SK-N-SH (cell line): ENCODE measurements around the gene DNAJC5. TPM values are rescaled to one million over a fixed set of nuclear protein-coding genes. Genes with fewer than 3 reads are reported as not detected.

Experiments
- CTCF ChIA-PET: fragments of 300-600, 350-600 bp; formaldehyde crosslinking; extraction: SDS; loops from one replicate; lab custom pipeline; 2021; lab: Yijun Ruan, JAX
- POLR2A ChIA-PET: fragments of 350-600 bp; sonication (Branson Sonifier 250); formaldehyde crosslinking; extraction: SDS; loops from one replicate; lab custom pipeline; 2020; ENCODE audit warnings: antibody characterized with exemption, inconsistent platforms; lab: Yijun Ruan, JAX
- DNase-seq: peaks from one replicate; pipeline ENCODE4 v3.0.0; 2012
- H2AFZ ChIP-seq: fragments of 200-600 bp; sonication (generic); 2 replicates; pipeline ENCODE4 v1.8.1; 2016; ENCODE audit warnings: antibody characterized with exemption, mild to moderate bottlenecking, low read depth
- H3F3A ChIP-seq: fragments of 200-600 bp; sonication (generic); replicated peaks from 2 replicates; pipeline ENCODE3; 2016; ENCODE audit warnings: antibody characterized with exemption, mild to moderate bottlenecking; ENCODE audit not compliant: insufficient read depth
- H3K27ac ChIP-seq, 2 experiments: fragments of 200-500 bp in 1 of 2; fragments of 200-600 bp in 1 of 2; sonication (Bioruptor generic) in 1 of 2; sonication (generic), shearing (Covaris generic) in 1 of 2; 2 replicates each; pipeline versions ENCODE4 v1.5.1 to v1.6.1; 2014 to 2016; ENCODE audit warnings: low read depth in 2 of 2, inconsistent platforms in 1 of 2, low read length in 1 of 2, mild to moderate bottlenecking in 1 of 2, mixed read lengths in 1 of 2
- H3K27me3 ChIP-seq: fragments of 200-600 bp; sonication (generic), shearing (Covaris generic); 2 replicates; pipeline ENCODE4 v1.6.1; 2016; ENCODE audit warnings: mixed run types; ENCODE audit not compliant: insufficient read depth
- H3K36me3 ChIP-seq, 2 experiments: fragments of 200-500 bp in 1 of 2; fragments of 200-600 bp in 1 of 2; sonication (Bioruptor generic) in 1 of 2; sonication (generic) in 1 of 2; replicated peaks in 1 of 2; 2 replicates each; pipeline versions ENCODE3 to v1.5.1; 2014 to 2016; ENCODE audit warnings: low read length in 1 of 2, mild to moderate bottlenecking in 1 of 2; ENCODE audit not compliant: insufficient read depth in 2 of 2, control insufficient read depth in 1 of 2
- H3K4me1 ChIP-seq, 2 experiments: fragments of 200-500 bp in 1 of 2; fragments of 200-600 bp in 1 of 2; sonication (Bioruptor generic) in 1 of 2; sonication (generic), shearing (Covaris generic) in 1 of 2; 2 replicates each; pipeline versions ENCODE4 v1.5.1 to v1.6.1; 2014 to 2016; ENCODE audit warnings: low read depth in 1 of 2, low read length in 1 of 2, mixed run types in 1 of 2; ENCODE audit not compliant: insufficient read depth in 2 of 2, control insufficient read depth in 1 of 2
- H3K4me2 ChIP-seq: fragments of 200-600 bp; sonication (generic), shearing (Covaris generic); 2 replicates; pipeline ENCODE4 v1.6.1; 2017; ENCODE audit warnings: mixed run types
- H3K4me3 ChIP-seq, 2 experiments: fragments of 200-500 bp in 1 of 2; fragments of 200-600 bp in 1 of 2; sonication (Bioruptor generic) in 1 of 2; sonication (generic), shearing (Covaris generic) in 1 of 2; 2 replicates each; pipeline versions ENCODE4 v1.5.1 to v1.8.1; 2014 to 2016; ENCODE audit warnings: low read depth in 2 of 2, inconsistent platforms in 1 of 2, low read length in 1 of 2, mild to moderate bottlenecking in 1 of 2, mixed read lengths in 1 of 2, moderate library complexity in 1 of 2
- H3K79me2 ChIP-seq: fragments of 200-600 bp; sonication (generic); 2 replicates; pipeline ENCODE4 v1.8.1; 2017; ENCODE audit warnings: mild to moderate bottlenecking; ENCODE audit not compliant: insufficient read depth
- H3K9ac ChIP-seq: fragments of 200-600 bp; sonication (generic); 2 replicates; pipeline ENCODE4 v1.6.1; 2017; ENCODE audit warnings: mixed run types
- H3K9me2 ChIP-seq: fragments of 200-600 bp; sonication (generic); 2 replicates; pipeline ENCODE4 v1.6.1; 2017; ENCODE audit warnings: mixed run types
- H3K9me3 ChIP-seq: fragments of 200-600 bp; sonication (generic); 2 replicates; pipeline ENCODE4 v1.6.1; 2017; ENCODE audit warnings: mixed run types, mild to moderate bottlenecking, moderate library complexity
- H4K20me1 ChIP-seq: fragments of 200-600 bp; sonication (generic); 2 replicates; pipeline ENCODE4 v1.6.1; 2017; ENCODE audit warnings: mild to moderate bottlenecking, mixed run types; ENCODE audit not compliant: insufficient read depth
- CHD2 ChIP-seq: fragments of 150-350 bp; IDR thresholded peaks from 2 replicates; pipeline ENCODE4 v1.6.1; 2018; ENCODE audit warnings: low read length; ENCODE audit not compliant: partially characterized antibody
- ELF1 ChIP-seq: IDR thresholded peaks from 2 replicates; pipeline ENCODE4 v1.4.0; 2012
- EP300 ChIP-seq, 2 experiments: IDR thresholded peaks; 2 replicates each; pipeline versions ENCODE4 v1.4.0 to v1.6.1; 2012; ENCODE audit warnings: borderline replicate concordance in 1 of 2, low read depth in 1 of 2, low read length in 1 of 2
- FOSL2 ChIP-seq: IDR thresholded peaks from 2 replicates; pipeline ENCODE4 v1.4.0; 2012; ENCODE audit warnings: low read depth, mild to moderate bottlenecking, moderate library complexity, borderline replicate concordance
- FOXJ3 ChIP-seq: sonication (generic); formaldehyde crosslinking; IDR thresholded peaks from 2 replicates; pipeline ENCODE4 v1.5.1; 2020; ENCODE audit warnings: mild to moderate bottlenecking, missing genetic modification reagents
- FOXM1 ChIP-seq: IDR thresholded peaks from 2 replicates; pipeline ENCODE4 v1.4.0; 2012; ENCODE audit warnings: low read depth, mild to moderate bottlenecking
- GATA2 ChIP-seq: sonication (generic); formaldehyde crosslinking; IDR thresholded peaks from 2 replicates; pipeline ENCODE4 v1.5.0; 2020; ENCODE audit warnings: mild to moderate bottlenecking, missing genetic modification reagents
- MXI1 ChIP-seq: IDR thresholded peaks from 2 replicates; pipeline ENCODE4 v1.6.1; 2012; ENCODE audit warnings: mild to moderate bottlenecking, low read depth, low read length, improper control_type of control experiment
- POLR2AphosphoS5 ChIP-seq: IDR thresholded peaks from 2 replicates; pipeline ENCODE4 v1.6.1; 2012; ENCODE audit warnings: low read depth, low read length
- RAD21 ChIP-seq: IDR thresholded peaks from 2 replicates; pipeline ENCODE4 v1.6.1; 2012; ENCODE audit warnings: mild to moderate bottlenecking, low read length
- RCOR1 ChIP-seq: fragments of 150-350 bp; IDR thresholded peaks from 2 replicates; pipeline ENCODE4 v1.6.1; 2017; ENCODE audit warnings: antibody characterized with exemption, low read length
- RXRA ChIP-seq: IDR thresholded peaks from 2 replicates; pipeline ENCODE4 v1.4.0; 2012; ENCODE audit warnings: low read depth, mild to moderate bottlenecking, borderline replicate concordance
- TCF12 ChIP-seq: IDR thresholded peaks from 2 replicates; pipeline ENCODE4 v1.4.0; 2012
- YY1 ChIP-seq: IDR thresholded peaks from 2 replicates; pipeline ENCODE4 v1.4.0; 2012; ENCODE audit warnings: low read depth, mild to moderate bottlenecking
- WGBS: methylation state at CpG from one replicate; pipeline ENCODE4 v1.1.6; 2017; ENCODE audit warnings: low lambda C conversion rate; 5-methylcytosine and 5-hydroxymethylcytosine counted together
- polyA plus RNA-seq, 3 experiments: library from polyadenylated mRNA; depleted of rRNA; stranded (reverse); fragments of >200 nt; gene quantifications; 2 replicates each; pipeline ENCODE4 v1.2.3, GENCODE V29; 2012
- TF ChIP-seq, protein P1 (sequence below): IDR thresholded peaks from 2 replicates; pipeline ENCODE4; 2012
- TF ChIP-seq, protein P2 (sequence below): fragments of 150-350 bp; IDR thresholded peaks from 2 replicates; pipeline ENCODE4 v1.6.1; 2016; ENCODE audit warnings: mild to moderate bottlenecking, low read depth, low read length
- TF ChIP-seq, protein P3 (sequence below): IDR thresholded peaks from 2 replicates; pipeline ENCODE4 v1.4.0; 2012; ENCODE audit warnings: low read depth, borderline replicate concordance
- TF ChIP-seq, protein P4 (sequence below): fragments of 200-600 bp; sonication (generic); IDR thresholded peaks from 2 replicates; pipeline ENCODE4 v1.6.1; 2017; ENCODE audit warnings: antibody characterized with exemption, mild to moderate bottlenecking, moderate library complexity
- TF ChIP-seq, protein P5 (sequence below): IDR thresholded peaks from 2 replicates; pipeline ENCODE4 v1.4.0; 2012; ENCODE audit warnings: low read depth, borderline replicate concordance
- TF ChIP-seq, protein P6 (sequence below): IDR thresholded peaks from 2 replicates; pipeline ENCODE4 v1.6.1; 2012; ENCODE audit warnings: mild to moderate bottlenecking, low read depth, low read length, moderate library complexity

DNAJC5 gene
- polyA plus RNA-seq, 1 of the 3 experiments (the other 2 are of a cell fraction) = 24.2 TPM

DNA sequence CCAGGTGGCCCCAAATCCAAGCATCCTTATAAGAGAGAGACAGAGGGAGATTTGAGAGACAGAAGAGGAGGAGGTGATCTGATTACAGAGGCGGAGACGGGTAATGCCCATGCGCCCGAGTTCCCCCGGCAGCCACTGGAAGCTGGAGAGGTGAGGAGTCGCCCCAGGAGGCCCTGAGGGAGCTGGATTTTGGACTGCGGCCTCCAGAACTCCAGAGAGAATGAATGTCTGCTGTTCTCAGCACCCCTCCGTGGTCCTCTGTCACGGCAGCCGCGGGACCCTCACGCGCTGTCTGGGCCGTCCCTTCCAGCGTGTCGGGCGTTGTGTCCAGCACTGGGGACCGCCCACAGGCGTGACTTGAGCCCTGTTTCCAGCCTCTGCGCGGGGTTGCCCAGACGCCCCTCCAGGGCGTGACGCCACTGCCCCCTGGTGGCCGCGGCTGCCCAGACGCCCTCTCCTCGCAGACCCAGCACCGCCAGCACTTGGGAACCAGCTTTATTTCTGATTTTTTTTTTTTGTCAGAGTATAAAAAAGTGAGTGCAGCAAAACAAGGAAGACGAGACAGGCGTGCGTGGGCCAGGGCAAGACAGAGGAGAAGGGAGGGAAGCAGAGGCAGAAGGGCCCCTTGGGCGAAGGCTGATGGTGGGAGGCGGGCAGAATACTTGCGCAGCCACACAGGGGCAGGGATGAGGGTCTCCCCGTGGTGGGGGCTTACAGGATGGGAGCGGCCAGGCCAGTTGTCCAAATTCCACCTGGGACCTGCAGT is 78.9 kb downstream of the DNAJC5 start:
- CTCF ChIA-PET = interaction anchor here (0.6 to 4.5 kb wide), 83 partner anchors 8 to 1349 kb away, joined by 3 to 44 read pairs (median 4); partner anchors contain the start of genes GMEB2, OPRL1, PTK6 and RGS19
- peak overlapping the region; percentile 48; the same call in 1 of the 2 replicates for H2AFZ ChIP-seq
- no peaks in the 10 kb centered on the region for H3K27me3 ChIP-seq
- peaks cover 7% of the 10 kb centered on the region for H3F3A ChIP-seq
- H3K79me2 ChIP-seq = peaks cover 5% of the 10 kb centered on the region
- POLR2A ChIA-PET = no interaction called here
- DNase-seq = peak; percentile 95
- H3K9me2 ChIP-seq = no peaks in the 10 kb centered on the region
- H3K9me3 ChIP-seq = no peaks in the 10 kb centered on the region
- H3K4me2 ChIP-seq = peak overlapping the region; percentile 50; the same call in 1 of the 2 replicates
- H3K36me3 ChIP-seq = no peaks in the 10 kb centered on the region
- H3K4me3 ChIP-seq = peak overlapping the region; percentile 7 to 12; a peak in 2 of 4 replicates
- no peak overlapping the region for H3K27ac ChIP-seq
- H3K9ac ChIP-seq = no peak overlapping the region
- H4K20me1 ChIP-seq = no peaks in the 10 kb centered on the region
- H3K4me1 ChIP-seq = peaks cover 5 to 17% of the 10 kb centered on the region in 2 experiments; a peak in 3 of 4 replicates
- 32% methylated on average over 23 of the region's 37 CpGs for WGBS
- TF ChIP-seq POLR2AphosphoS5 (no peak), RXRA (no peak), ELF1 (no peak), RCOR1 (no peak), FOXM1 (no peak), FOXJ3 (CRISPR knock-in tag) (no peak), FOSL2 (no peak), EP300 (IDR thresholded peaks at IDR 0.05; ENCODE audit: borderline replicate concordance in 1 of 2, low read depth in 1 of 2, low read length in 1 of 2) (no peak), YY1 (no peak), CHD2 (no peak), TCF12 (no peak), MXI1 (peak; percentile 93), RAD21 (peak; percentile 91), GATA2 (no peak)
- TF ChIP-seq, protein P1, sequence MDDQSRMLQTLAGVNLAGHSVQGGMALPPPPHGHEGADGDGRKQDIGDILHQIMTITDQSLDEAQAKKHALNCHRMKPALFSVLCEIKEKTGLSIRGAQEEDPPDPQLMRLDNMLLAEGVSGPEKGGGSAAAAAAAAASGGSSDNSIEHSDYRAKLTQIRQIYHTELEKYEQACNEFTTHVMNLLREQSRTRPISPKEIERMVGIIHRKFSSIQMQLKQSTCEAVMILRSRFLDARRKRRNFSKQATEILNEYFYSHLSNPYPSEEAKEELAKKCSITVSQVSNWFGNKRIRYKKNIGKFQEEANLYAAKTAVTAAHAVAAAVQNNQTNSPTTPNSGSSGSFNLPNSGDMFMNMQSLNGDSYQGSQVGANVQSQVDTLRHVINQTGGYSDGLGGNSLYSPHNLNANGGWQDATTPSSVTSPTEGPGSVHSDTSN = no peak
- TF ChIP-seq, protein P2, sequence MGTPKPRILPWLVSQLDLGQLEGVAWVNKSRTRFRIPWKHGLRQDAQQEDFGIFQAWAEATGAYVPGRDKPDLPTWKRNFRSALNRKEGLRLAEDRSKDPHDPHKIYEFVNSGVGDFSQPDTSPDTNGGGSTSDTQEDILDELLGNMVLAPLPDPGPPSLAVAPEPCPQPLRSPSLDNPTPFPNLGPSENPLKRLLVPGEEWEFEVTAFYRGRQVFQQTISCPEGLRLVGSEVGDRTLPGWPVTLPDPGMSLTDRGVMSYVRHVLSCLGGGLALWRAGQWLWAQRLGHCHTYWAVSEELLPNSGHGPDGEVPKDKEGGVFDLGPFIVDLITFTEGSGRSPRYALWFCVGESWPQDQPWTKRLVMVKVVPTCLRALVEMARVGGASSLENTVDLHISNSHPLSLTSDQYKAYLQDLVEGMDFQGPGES = no peak
- TF ChIP-seq, protein P3, sequence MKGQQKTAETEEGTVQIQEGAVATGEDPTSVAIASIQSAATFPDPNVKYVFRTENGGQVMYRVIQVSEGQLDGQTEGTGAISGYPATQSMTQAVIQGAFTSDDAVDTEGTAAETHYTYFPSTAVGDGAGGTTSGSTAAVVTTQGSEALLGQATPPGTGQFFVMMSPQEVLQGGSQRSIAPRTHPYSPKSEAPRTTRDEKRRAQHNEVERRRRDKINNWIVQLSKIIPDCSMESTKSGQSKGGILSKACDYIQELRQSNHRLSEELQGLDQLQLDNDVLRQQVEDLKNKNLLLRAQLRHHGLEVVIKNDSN = no peak
- TF ChIP-seq, protein P4, sequence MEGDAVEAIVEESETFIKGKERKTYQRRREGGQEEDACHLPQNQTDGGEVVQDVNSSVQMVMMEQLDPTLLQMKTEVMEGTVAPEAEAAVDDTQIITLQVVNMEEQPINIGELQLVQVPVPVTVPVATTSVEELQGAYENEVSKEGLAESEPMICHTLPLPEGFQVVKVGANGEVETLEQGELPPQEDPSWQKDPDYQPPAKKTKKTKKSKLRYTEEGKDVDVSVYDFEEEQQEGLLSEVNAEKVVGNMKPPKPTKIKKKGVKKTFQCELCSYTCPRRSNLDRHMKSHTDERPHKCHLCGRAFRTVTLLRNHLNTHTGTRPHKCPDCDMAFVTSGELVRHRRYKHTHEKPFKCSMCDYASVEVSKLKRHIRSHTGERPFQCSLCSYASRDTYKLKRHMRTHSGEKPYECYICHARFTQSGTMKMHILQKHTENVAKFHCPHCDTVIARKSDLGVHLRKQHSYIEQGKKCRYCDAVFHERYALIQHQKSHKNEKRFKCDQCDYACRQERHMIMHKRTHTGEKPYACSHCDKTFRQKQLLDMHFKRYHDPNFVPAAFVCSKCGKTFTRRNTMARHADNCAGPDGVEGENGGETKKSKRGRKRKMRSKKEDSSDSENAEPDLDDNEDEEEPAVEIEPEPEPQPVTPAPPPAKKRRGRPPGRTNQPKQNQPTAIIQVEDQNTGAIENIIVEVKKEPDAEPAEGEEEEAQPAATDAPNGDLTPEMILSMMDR = peak; percentile 98
- TF ChIP-seq, protein P5, sequence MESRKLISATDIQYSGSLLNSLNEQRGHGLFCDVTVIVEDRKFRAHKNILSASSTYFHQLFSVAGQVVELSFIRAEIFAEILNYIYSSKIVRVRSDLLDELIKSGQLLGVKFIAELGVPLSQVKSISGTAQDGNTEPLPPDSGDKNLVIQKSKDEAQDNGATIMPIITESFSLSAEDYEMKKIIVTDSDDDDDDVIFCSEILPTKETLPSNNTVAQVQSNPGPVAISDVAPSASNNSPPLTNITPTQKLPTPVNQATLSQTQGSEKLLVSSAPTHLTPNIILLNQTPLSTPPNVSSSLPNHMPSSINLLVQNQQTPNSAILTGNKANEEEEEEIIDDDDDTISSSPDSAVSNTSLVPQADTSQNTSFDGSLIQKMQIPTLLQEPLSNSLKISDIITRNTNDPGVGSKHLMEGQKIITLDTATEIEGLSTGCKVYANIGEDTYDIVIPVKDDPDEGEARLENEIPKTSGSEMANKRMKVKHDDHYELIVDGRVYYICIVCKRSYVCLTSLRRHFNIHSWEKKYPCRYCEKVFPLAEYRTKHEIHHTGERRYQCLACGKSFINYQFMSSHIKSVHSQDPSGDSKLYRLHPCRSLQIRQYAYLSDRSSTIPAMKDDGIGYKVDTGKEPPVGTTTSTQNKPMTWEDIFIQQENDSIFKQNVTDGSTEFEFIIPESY = no peak
- TF ChIP-seq, protein P6, sequence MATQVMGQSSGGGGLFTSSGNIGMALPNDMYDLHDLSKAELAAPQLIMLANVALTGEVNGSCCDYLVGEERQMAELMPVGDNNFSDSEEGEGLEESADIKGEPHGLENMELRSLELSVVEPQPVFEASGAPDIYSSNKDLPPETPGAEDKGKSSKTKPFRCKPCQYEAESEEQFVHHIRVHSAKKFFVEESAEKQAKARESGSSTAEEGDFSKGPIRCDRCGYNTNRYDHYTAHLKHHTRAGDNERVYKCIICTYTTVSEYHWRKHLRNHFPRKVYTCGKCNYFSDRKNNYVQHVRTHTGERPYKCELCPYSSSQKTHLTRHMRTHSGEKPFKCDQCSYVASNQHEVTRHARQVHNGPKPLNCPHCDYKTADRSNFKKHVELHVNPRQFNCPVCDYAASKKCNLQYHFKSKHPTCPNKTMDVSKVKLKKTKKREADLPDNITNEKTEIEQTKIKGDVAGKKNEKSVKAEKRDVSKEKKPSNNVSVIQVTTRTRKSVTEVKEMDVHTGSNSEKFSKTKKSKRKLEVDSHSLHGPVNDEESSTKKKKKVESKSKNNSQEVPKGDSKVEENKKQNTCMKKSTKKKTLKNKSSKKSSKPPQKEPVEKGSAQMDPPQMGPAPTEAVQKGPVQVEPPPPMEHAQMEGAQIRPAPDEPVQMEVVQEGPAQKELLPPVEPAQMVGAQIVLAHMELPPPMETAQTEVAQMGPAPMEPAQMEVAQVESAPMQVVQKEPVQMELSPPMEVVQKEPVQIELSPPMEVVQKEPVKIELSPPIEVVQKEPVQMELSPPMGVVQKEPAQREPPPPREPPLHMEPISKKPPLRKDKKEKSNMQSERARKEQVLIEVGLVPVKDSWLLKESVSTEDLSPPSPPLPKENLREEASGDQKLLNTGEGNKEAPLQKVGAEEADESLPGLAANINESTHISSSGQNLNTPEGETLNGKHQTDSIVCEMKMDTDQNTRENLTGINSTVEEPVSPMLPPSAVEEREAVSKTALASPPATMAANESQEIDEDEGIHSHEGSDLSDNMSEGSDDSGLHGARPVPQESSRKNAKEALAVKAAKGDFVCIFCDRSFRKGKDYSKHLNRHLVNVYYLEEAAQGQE = no peak
